K562 (cell line): ENCODE data around the gene TMEM156. TPM values are rescaled to one million over a fixed set of nuclear protein-coding genes. Genes with fewer than 3 reads are reported as not detected.

Experiments
- BHLHE40 ChIP-seq: IDR thresholded peaks from 2 replicates; pipeline ENCODE4 v1.6.1; 2011; ENCODE audit warnings: low read length, improper control_type of control experiment
- CHD1 ChIP-seq: fragments of 200-600 bp; sonication (generic); IDR thresholded peaks from one replicate; pipeline ENCODE4 v1.6.1; 2012; ENCODE audit warnings: mild to moderate bottlenecking, moderate library complexity, low read length, inconsistent platforms
- ELF1 ChIP-seq: fragments of 200-800 bp; sonication (Bioruptor generic); IDR thresholded peaks from 2 replicates; pipeline ENCODE4 v1.6.1; 2016; ENCODE audit warnings: missing genetic modification characterization, missing compliant biosample characterization
- HDAC2 ChIP-seq: fragments of 450-650 bp; IDR thresholded peaks from 2 replicates; pipeline ENCODE4 v1.6.1; 2016; ENCODE audit warnings: mild to moderate bottlenecking
- JUND ChIP-seq, 2 experiments: IDR thresholded peaks; 2 replicates in 1 of 2; 3 replicates in 1 of 2; pipeline ENCODE4 v1.6.1; 2011; ENCODE audit warnings: borderline replicate concordance in 2 of 2, low read depth in 2 of 2, low read length in 2 of 2, improper control_type of control experiment in 1 of 2, missing biosample characterization in 1 of 2, missing genetic modification characterization in 1 of 2, missing genetic modification reagents in 1 of 2
- MTA2 ChIP-seq: fragments of 450-650 bp; IDR thresholded peaks from 2 replicates; pipeline ENCODE4 v1.6.1; 2016; ENCODE audit warnings: low read depth
- MYC ChIP-seq, 2 experiments: fragments of 250-450 bp in 1 of 2; sonication (Bioruptor Pico) in 1 of 2; IDR thresholded peaks; 2 replicates each; pipeline versions ENCODE4 v1.5.1 to v1.6.1; 2012 to 2021; ENCODE audit warnings: low read depth in 2 of 2, borderline replicate concordance in 1 of 2, improper control_type of control experiment in 1 of 2, low read length in 1 of 2, mild to moderate bottlenecking in 1 of 2, moderate library complexity in 1 of 2
- NR2F6 ChIP-seq: fragments of 450-650 bp; formaldehyde crosslinking; IDR thresholded peaks from 2 replicates; pipeline ENCODE4 v1.4.0; 2020; ENCODE audit warnings: mild to moderate bottlenecking
- SNRNP70 ChIP-seq: fragments of 200-400 bp; formaldehyde crosslinking; optimal IDR thresholded peaks from 2 replicates; pipeline ENCODE3; 2017; ENCODE audit warnings: low read depth, low read length
- SP2 ChIP-seq: IDR thresholded peaks from 2 replicates; pipeline ENCODE4 v1.6.1; 2011; ENCODE audit warnings: mild to moderate bottlenecking, low read depth, low read length, moderate library complexity; ENCODE audit not compliant: poor library complexity, severe bottlenecking; ENCODE audit errors: extremely low read depth
- TBL1XR1 ChIP-seq, 2 experiments: IDR thresholded peaks; 2 replicates each; pipeline ENCODE4 v1.6.1; 2012; ENCODE audit warnings: improper control_type of control experiment in 2 of 2, low read length in 2 of 2, mild to moderate bottlenecking in 1 of 2
- TCF7 ChIP-seq: sonication (generic); IDR thresholded peaks from 2 replicates; pipeline ENCODE4 v1.6.1; 2016; ENCODE audit warnings: antibody characterized with exemption, borderline replicate concordance
- THAP7 ChIP-seq: fragments of 250-450 bp; sonication (Bioruptor Pico); IDR thresholded peaks from 2 replicates; pipeline ENCODE4 v1.5.0; 2021
- ZNF24 ChIP-seq: fragments of 450-650 bp; IDR thresholded peaks from 2 replicates; pipeline ENCODE4 v1.6.1; 2016
- polyA plus RNA-seq, 8 experiments: library from polyadenylated mRNA; depleted of rRNA in 4 of 8; stranded (reverse) in 5 of 8; unstranded in 3 of 8; fragments of >200 nt; fragmentation: Nextera tagmentation in 2 of 8; fragmentation: Illumina TruSeq in 1 of 8; extraction: Ambion mirVana in 2 of 8; extraction: Trizol in 1 of 8; gene quantifications; 2 replicates each; pipeline versions ENCODE4 v1.2.1 to v1.2.3, GENCODE V29; 2011 to 2014; ENCODE audit warnings: inconsistent platforms in 1 of 8, missing spikeins in 1 of 8
- total RNA-seq, 7 experiments: library from RNA; depleted of rRNA in 6 of 7; stranded (reverse); fragments of >200 nt in 6 of 7; fragmentation: Illumina TruSeq in 2 of 7; extraction: Trizol in 2 of 7; gene quantifications; 2 replicates each; pipeline versions ENCODE4 v1.2.1 to v1.2.3, GENCODE V29; 2011 to 2021; ENCODE audit warnings: low replicate concordance in 1 of 7

Gene TMEM156
- total and polyA plus RNA-seq, 9 of the 15 experiments (the other 6 are each of a cell fraction or from before 2014, with no cell fraction given) = 3.5 to 9.6 (median 6.4) TPM

GRCh38 chr4:39047681-39048080, 15.5 kb upstream of the TMEM156 start (continued):
- TF ChIP-seq MYC (IDR thresholded peaks at IDR 0.05; ENCODE audit: low read depth, low read length) (no peak), MYC (CRISPR knock-in tag; IDR thresholded peaks at IDR 0.05; ENCODE audit: borderline replicate concordance, low read depth) (no peak), SNRNP70 (no peak), TBL1XR1 (IDR thresholded peaks at IDR 0.05; ENCODE audit: low read length in 2 of 2) (no peak), HDAC2 (no peak), MTA2 (no peak), JUND (IDR thresholded peaks at IDR 0.05; ENCODE audit: borderline replicate concordance, low read depth, low read length) (no peak), JUND (tag; IDR thresholded peaks at IDR 0.05; ENCODE audit: borderline replicate concordance, low read depth, low read length) (no peak), CHD1 (no peak), BHLHE40 (no peak), THAP7 (CRISPR knock-in tag) (no peak), NR2F6 (CRISPR knock-in tag) (no peak), TCF7 (no peak), SP2 (no peak), ELF1 (tag) (no peak), ZNF24 (no peak)
